Fibroblast of lung (primary cell): ENCODE measurements around the gene GH2. TPM values are rescaled to one million over a fixed set of nuclear protein-coding genes. Genes with fewer than 3 reads are reported as not detected.

ENCODE experiments used
- DNase-seq, 2 donors: peaks; one replicate each; pipeline versions ENCODE4 v3.0.0 to v3.0.0-alpha.2; 2010; ENCODE audit warnings: low read depth in 2 of 2
- H2AFZ ChIP-seq: 2 replicates; pipeline ENCODE4 v1.5.1; 2012; ENCODE audit warnings: low read length, control low read depth, inconsistent platforms
- H3K27ac ChIP-seq: 2 replicates; pipeline ENCODE4 v1.5.1; 2011; ENCODE audit warnings: low read length, control low read depth; ENCODE audit not compliant: insufficient read depth
- H3K27me3 ChIP-seq: 2 replicates; pipeline ENCODE4 v1.5.1; 2011; ENCODE audit warnings: mild to moderate bottlenecking, low read length; ENCODE audit not compliant: control insufficient read depth, insufficient read depth
- H3K36me3 ChIP-seq: 2 replicates; pipeline ENCODE4 v1.5.1; 2011; ENCODE audit warnings: low read length; ENCODE audit not compliant: control insufficient read depth, insufficient read depth
- H3K4me1 ChIP-seq: 2 replicates; pipeline ENCODE4 v1.5.1; 2011; ENCODE audit warnings: low read length; ENCODE audit not compliant: control insufficient read depth, insufficient read depth; ENCODE audit errors: extremely low read depth
- H3K4me2 ChIP-seq: 2 replicates; pipeline ENCODE4 v1.5.1; 2011; ENCODE audit warnings: low read length, control low read depth; ENCODE audit not compliant: insufficient read depth; ENCODE audit errors: extremely low read depth
- H3K4me3 ChIP-seq, 4 experiments: fragments of 200-600 bp in 1 of 4; sonication (generic) in 1 of 4; replicated peaks in 1 of 4; 2 replicates each; pipeline ENCODE4 v1.5.1; 2011 to 2016; ENCODE audit warnings: low read length in 4 of 4, low read depth in 3 of 4, mild to moderate bottlenecking in 3 of 4, control low read depth in 2 of 4, inconsistent platforms in 1 of 4, mixed read lengths in 1 of 4; ENCODE audit not compliant: insufficient read depth in 1 of 4; ENCODE audit errors: control extremely low read depth in 1 of 4
- H3K79me2 ChIP-seq: 2 replicates; pipeline ENCODE4 v1.5.1; 2012; ENCODE audit warnings: mild to moderate bottlenecking, low read length, inconsistent platforms; ENCODE audit not compliant: control insufficient read depth, insufficient read depth
- H3K9ac ChIP-seq: 2 replicates; pipeline ENCODE4 v1.5.1; 2011; ENCODE audit warnings: mild to moderate bottlenecking, low read length, control low read depth; ENCODE audit not compliant: insufficient read depth
- H3K9me3 ChIP-seq: 2 replicates; pipeline ENCODE4 v1.5.1; 2012; ENCODE audit warnings: low read depth, low read length; ENCODE audit not compliant: control insufficient read depth, insufficient read depth
- H4K20me1 ChIP-seq: 2 replicates; pipeline ENCODE4 v1.5.1; 2011; ENCODE audit warnings: low read length; ENCODE audit not compliant: control insufficient read depth, insufficient read depth; ENCODE audit errors: extremely low read depth
- CTCF ChIP-seq, 2 donors: IDR thresholded peaks in 1 of 2; conservative IDR thresholded peaks in 1 of 2; 1 replicate in 1 of 2; 2 replicates in 1 of 2; pipeline ENCODE4 v1.5.1; 2011 to 2012; ENCODE audit warnings: low read length in 2 of 2, control low read depth in 1 of 2, inconsistent platforms in 1 of 2, low read depth in 1 of 2, mild to moderate bottlenecking in 1 of 2
- EZH2 ChIP-seq: IDR thresholded peaks from 2 replicates; pipeline ENCODE4 v1.5.1; 2012; ENCODE audit warnings: low read length, control low read depth, mild to moderate bottlenecking; ENCODE audit errors: missing control alignments
- polyA plus RNA-seq, 2 donors: library from polyadenylated mRNA; depleted of rRNA in 1 of 2; stranded (reverse) in 1 of 2; unstranded in 1 of 2; fragments of >200 nt; gene quantifications; 2 replicates each; pipeline ENCODE4 v1.2.1, GENCODE V29; 2011 to 2012; ENCODE audit warnings: missing spikeins in 1 of 2
- total RNA-seq: library from RNA; depleted of rRNA; stranded (reverse); fragments of >200 nt; gene quantifications from 2 replicates; pipeline ENCODE4 v1.2.1, GENCODE V29; 2014

GH2 gene
- total and polyA plus RNA-seq, 2 donors (not counting 1 experiment from before 2014, with no cell fraction given) = not detected

GRCh38 chr17:63836811-63837210, 44.9 kb downstream of the GH2 start:
- Histone ChIP-seq H3K27ac (no peak overlapping the region), H3K36me3 (peaks cover 22% of the 10 kb centered on the region), H4K20me1 (no peaks in the 10 kb centered on the region), H3K4me3 (no peak overlapping the region), H3K4me2 (no peak overlapping the region), H3K9ac (no peak overlapping the region), H2AFZ (no peak overlapping the region), H3K9me3 (no peaks in the 10 kb centered on the region), H3K4me1 (peaks cover 17% of the 10 kb centered on the region), H3K79me2 (peaks cover 46% of the 10 kb centered on the region), H3K27me3 (no peaks in the 10 kb centered on the region)
- TF ChIP-seq CTCF (conservative IDR thresholded peaks at IDR 0.05 in 1 of 2, IDR thresholded peaks at IDR 0.05 in 1 of 2; ENCODE audit: low read depth in 1 of 2, low read length in 2 of 2) (no peak), EZH2 (no peak)
- no peak for DNase-seq

GRCh38 chr17:63835167-63835720, 46.5 kb downstream of the GH2 start:
- no peak for DNase-seq
- H2AFZ ChIP-seq = no peak overlapping the region
- H3K4me1 ChIP-seq = peaks cover 10% of the 10 kb centered on the region
- H3K27me3 ChIP-seq = no peaks in the 10 kb centered on the region
- H3K9me3 ChIP-seq = no peaks in the 10 kb centered on the region
- TF ChIP-seq EZH2 (no peak), CTCF (conservative IDR thresholded peaks at IDR 0.05 in 1 of 2, IDR thresholded peaks at IDR 0.05 in 1 of 2; ENCODE audit: low read depth in 1 of 2, low read length in 2 of 2) (no peak)
- H3K79me2 ChIP-seq = peaks cover 32% of the 10 kb centered on the region
- no peak overlapping the region for H3K27ac ChIP-seq
- H3K9ac ChIP-seq = no peak overlapping the region
- no peak overlapping the region for H3K4me2 ChIP-seq
- no peak overlapping the region for H3K4me3 ChIP-seq
- peaks cover 35% of the 10 kb centered on the region for H3K36me3 ChIP-seq
- no peaks in the 10 kb centered on the region for H4K20me1 ChIP-seq

GRCh38 chr17:63834431-63835166, 47.1 kb downstream of the GH2 start:
- Histone ChIP-seq H3K27ac (no peak overlapping the region), H3K36me3 (peaks cover 40% of the 10 kb centered on the region), H3K27me3 (no peaks in the 10 kb centered on the region), H4K20me1 (no peaks in the 10 kb centered on the region), H3K9me3 (no peaks in the 10 kb centered on the region), H3K4me2 (no peak overlapping the region), H3K79me2 (peaks cover 33% of the 10 kb centered on the region), H2AFZ (no peak overlapping the region), H3K4me3 (no peak overlapping the region), H3K4me1 (peaks cover 9% of the 10 kb centered on the region), H3K9ac (no peak overlapping the region)
- peak; percentile 80 to 82 for DNase-seq
- TF ChIP-seq CTCF (conservative IDR thresholded peaks at IDR 0.05 in 1 of 2, IDR thresholded peaks at IDR 0.05 in 1 of 2; ENCODE audit: low read depth in 1 of 2, low read length in 2 of 2) = peak; percentile 50 to 68
- no peak for TF ChIP-seq EZH2
